AG10803 (cell line): ENCODE results near the gene GRID1.

Experiments
- DNase-seq: peaks from one replicate; pipeline ENCODE4 v3.0.0; 2010; ENCODE audit warnings: low read depth
- H3K4me3 ChIP-seq: 2 replicates; pipeline ENCODE4 v1.5.1; 2011; ENCODE audit warnings: mild to moderate bottlenecking, low read length, control low read depth
- TF ChIP-seq, protein P1 (sequence below): conservative IDR thresholded peaks from 2 replicates; pipeline ENCODE4 v1.5.1; 2011; ENCODE audit warnings: mild to moderate bottlenecking, low read length, control low read depth, inconsistent platforms

Gene GRID1

GRCh38 chr10:86019141-86019540, 347.5 kb downstream of the GRID1 start:
- TF ChIP-seq, protein P1, sequence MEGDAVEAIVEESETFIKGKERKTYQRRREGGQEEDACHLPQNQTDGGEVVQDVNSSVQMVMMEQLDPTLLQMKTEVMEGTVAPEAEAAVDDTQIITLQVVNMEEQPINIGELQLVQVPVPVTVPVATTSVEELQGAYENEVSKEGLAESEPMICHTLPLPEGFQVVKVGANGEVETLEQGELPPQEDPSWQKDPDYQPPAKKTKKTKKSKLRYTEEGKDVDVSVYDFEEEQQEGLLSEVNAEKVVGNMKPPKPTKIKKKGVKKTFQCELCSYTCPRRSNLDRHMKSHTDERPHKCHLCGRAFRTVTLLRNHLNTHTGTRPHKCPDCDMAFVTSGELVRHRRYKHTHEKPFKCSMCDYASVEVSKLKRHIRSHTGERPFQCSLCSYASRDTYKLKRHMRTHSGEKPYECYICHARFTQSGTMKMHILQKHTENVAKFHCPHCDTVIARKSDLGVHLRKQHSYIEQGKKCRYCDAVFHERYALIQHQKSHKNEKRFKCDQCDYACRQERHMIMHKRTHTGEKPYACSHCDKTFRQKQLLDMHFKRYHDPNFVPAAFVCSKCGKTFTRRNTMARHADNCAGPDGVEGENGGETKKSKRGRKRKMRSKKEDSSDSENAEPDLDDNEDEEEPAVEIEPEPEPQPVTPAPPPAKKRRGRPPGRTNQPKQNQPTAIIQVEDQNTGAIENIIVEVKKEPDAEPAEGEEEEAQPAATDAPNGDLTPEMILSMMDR, result no peak
- no peak for DNase-seq
- H3K4me3 ChIP-seq, result no peak overlapping the region

GRCh38 chr10:86018735-86019058, 347.9 kb downstream of the GRID1 start:
- TF ChIP-seq, protein P1, result no peak
- no peak for DNase-seq
- H3K4me3 ChIP-seq, result no peak overlapping the region

DNA sequence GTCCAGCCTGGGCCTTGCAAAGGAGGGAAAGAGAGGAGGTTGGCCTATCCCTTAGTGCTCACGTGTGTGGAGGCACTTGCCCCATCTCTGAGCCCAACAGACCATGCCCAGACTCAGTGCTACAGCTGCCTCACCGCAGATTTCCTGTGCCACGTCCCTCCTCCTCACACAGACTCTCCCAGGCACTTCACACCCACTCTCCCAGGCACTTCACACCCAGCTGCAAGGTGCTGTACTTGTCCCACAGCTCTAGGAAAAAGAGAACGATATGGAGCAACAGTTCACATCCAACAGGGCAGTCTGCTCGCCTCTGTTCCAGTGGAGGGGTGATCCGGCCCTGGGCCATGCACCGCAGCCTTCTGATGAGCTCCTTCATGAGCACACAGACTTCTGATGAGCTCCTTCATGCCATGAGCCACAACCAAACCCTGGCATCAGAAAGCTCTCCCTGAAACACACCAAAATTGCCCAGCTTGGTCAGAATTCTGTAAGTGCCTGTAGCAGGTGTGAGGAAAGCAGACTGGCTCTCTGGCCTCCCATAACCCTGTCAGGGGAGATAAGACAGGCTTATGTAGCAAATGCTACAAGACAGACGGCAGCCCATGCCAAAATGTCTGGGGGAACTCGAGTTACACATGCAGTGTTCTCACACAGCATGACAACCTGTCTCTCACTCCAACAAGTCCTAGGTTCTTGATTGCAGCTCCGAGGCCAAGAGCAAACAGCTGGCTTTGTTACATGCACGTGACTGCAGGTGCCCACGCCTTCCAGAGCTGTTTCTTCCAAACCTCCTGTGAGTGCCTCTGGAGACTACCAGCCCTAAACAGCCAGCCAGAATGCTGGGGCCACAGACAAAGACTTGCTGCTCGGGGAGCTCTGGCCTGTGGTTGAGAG, 348.5 kb downstream of the GRID1 start:
- TF ChIP-seq, protein P1, result no peak
- no peak for DNase-seq
- H3K4me3 ChIP-seq, result no peak overlapping the region

- H3K4me3 ChIP-seq, result no peak overlapping the region
- DNase-seq, result no peak
- TF ChIP-seq, protein P1, result no peak
Measured at GRCh38 chr10:86013568-86013967, 353.0 kb downstream of the GRID1 start.

DNA sequence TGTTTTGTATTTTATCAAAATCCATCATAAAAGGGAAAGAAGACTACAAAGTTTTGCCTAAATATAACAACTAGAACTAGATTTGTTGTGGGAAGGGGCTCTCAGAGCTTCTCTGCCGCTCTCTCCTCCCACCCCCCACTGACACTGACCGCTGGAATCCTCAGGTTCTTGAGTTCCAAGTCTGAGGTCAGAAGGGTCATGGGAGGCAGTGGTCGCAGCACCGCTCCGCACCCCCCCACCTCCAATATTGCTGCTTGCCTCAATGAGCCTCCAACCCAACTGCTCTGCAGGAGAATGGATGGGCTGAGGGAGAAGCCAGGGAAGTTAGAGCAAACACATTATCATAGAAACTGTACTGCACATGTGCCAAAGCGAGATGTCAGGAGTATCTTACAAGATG, 359.4 kb downstream of the GRID1 start:
- DNase-seq, result no peak
- TF ChIP-seq, protein P1, result no peak
- no peak overlapping the region for H3K4me3 ChIP-seq

GRCh38 chr10:86004337-86004736, 362.3 kb downstream of the GRID1 start:
- TF ChIP-seq, protein P1, result no peak
- no peak overlapping the region for H3K4me3 ChIP-seq
- DNase-seq, result no peak

DNA sequence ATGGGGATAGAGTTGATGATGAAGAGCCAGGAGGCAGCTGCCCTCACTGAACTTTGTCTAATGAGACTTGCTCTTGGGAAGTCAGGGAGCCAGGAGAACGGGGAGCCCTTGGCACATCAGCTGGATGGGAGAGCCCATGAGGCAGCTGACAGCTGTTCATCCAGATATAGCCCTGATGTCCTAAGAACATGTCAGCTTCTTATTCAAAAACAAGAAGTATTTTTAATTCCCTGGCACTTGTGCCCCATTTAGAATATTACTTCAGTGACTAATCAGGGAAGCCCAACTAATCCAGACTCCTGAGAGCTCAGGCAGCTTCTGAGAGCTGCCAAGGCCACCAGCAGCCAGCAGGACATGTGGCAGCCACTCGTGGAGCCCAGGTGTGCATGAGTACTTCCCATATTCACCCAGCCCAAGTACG, 363.4 kb downstream of the GRID1 start:
- H3K4me3 ChIP-seq, result no peak overlapping the region
- TF ChIP-seq, protein P1, result no peak
- DNase-seq, result no peak
